A549 (cell line): ENCODE results near the gene BZW2.

Source experiments
- FOXS1 ChIP-seq: fragments of 250-450 bp; sonication (Bioruptor Pico); IDR thresholded peaks from 2 replicates; pipeline ENCODE4 v1.5.0; 2020; ENCODE audit warnings: mild to moderate bottlenecking, moderate library complexity
- MAZ ChIP-seq: fragments of 150-350 bp; IDR thresholded peaks from 2 replicates; pipeline ENCODE4 v1.6.1; 2014; ENCODE audit warnings: antibody characterized with exemption, low read depth, low read length, borderline replicate concordance
- RAD21 ChIP-seq, 2 experiments: fragments of >200 bp in 1 of 2; sonication (Bioruptor Twin) in 1 of 2; formaldehyde crosslinking in 1 of 2; IDR thresholded peaks in 1 of 2; conservative IDR thresholded peaks in 1 of 2; 2 replicates in 1 of 2; 3 replicates in 1 of 2; pipeline ENCODE4 v1.6.1; 2012 to 2018; ENCODE audit warnings: inconsistent platforms in 1 of 2
- TF ChIP-seq, protein P1 (sequence below): IDR thresholded peaks from 2 replicates; pipeline ENCODE4 v1.6.1; 2012
- TF ChIP-seq, protein P2 (sequence below): fragments of 200-600 bp; sonication (generic); IDR thresholded peaks from 2 replicates; pipeline ENCODE4 v1.6.1; 2016; ENCODE audit warnings: antibody characterized with exemption, mild to moderate bottlenecking, moderate library complexity

DNA sequence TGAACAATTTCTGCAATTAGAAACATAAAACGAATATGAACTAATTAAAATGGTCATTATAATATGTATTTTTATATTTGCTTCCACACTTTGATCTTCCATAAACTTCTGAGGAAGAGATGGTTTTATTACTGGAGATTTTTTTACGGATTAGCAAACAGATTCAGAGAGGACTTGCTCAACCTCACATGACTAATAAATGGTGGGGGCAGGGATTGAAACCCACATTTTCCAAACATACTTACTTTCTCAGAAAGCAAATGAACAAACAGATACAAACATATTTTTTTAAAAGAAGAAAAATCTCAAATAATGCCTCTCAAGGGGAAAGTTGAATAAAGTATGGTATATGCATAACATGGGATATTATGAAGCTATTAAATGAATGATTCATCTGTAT, 18.7 kb upstream of the BZW2 start:
- TF ChIP-seq MAZ (no peak), RAD21 (conservative IDR thresholded peaks at IDR 0.05 in 1 of 2, IDR thresholded peaks at IDR 0.05 in 1 of 2) (no peak), FOXS1 (no peak)
- TF ChIP-seq, protein P1, sequence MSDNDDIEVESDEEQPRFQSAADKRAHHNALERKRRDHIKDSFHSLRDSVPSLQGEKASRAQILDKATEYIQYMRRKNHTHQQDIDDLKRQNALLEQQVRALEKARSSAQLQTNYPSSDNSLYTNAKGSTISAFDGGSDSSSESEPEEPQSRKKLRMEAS = no peak
- TF ChIP-seq, protein P2, sequence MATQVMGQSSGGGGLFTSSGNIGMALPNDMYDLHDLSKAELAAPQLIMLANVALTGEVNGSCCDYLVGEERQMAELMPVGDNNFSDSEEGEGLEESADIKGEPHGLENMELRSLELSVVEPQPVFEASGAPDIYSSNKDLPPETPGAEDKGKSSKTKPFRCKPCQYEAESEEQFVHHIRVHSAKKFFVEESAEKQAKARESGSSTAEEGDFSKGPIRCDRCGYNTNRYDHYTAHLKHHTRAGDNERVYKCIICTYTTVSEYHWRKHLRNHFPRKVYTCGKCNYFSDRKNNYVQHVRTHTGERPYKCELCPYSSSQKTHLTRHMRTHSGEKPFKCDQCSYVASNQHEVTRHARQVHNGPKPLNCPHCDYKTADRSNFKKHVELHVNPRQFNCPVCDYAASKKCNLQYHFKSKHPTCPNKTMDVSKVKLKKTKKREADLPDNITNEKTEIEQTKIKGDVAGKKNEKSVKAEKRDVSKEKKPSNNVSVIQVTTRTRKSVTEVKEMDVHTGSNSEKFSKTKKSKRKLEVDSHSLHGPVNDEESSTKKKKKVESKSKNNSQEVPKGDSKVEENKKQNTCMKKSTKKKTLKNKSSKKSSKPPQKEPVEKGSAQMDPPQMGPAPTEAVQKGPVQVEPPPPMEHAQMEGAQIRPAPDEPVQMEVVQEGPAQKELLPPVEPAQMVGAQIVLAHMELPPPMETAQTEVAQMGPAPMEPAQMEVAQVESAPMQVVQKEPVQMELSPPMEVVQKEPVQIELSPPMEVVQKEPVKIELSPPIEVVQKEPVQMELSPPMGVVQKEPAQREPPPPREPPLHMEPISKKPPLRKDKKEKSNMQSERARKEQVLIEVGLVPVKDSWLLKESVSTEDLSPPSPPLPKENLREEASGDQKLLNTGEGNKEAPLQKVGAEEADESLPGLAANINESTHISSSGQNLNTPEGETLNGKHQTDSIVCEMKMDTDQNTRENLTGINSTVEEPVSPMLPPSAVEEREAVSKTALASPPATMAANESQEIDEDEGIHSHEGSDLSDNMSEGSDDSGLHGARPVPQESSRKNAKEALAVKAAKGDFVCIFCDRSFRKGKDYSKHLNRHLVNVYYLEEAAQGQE = no peak
